GM12873 (cell line): ENCODE data around the gene RHOT1.

Experiments used
- TF ChIP-seq, protein P1 (sequence below): IDR thresholded peaks from 2 replicates; pipeline ENCODE4 v1.5.1; 2012; ENCODE audit warnings: low read depth, mild to moderate bottlenecking, moderate library complexity, low read length, control low read depth; ENCODE audit not compliant: insufficient read depth; ENCODE audit errors: missing control alignments

RHOT1 gene

DNA sequence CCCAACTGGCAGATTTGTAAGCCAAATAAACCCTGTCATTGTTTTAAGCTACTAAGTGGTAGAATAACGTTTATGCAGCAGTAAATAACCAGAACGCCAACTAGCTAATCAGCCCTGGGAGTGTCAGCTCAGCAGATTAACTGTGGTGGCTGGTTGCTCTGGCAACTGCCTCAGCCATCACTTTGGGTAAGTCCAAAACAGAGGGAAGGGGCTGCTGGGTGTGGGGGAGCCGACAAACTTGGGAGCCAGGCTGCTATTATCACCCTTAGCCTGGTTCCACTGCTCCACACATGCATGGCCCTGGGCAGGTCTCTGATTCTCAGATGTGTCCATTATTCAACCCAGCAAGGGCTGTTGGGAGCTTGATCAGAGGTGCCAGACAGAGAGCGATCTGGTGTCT lies 22.2 kb upstream of the RHOT1 start:
- TF ChIP-seq, protein P1, sequence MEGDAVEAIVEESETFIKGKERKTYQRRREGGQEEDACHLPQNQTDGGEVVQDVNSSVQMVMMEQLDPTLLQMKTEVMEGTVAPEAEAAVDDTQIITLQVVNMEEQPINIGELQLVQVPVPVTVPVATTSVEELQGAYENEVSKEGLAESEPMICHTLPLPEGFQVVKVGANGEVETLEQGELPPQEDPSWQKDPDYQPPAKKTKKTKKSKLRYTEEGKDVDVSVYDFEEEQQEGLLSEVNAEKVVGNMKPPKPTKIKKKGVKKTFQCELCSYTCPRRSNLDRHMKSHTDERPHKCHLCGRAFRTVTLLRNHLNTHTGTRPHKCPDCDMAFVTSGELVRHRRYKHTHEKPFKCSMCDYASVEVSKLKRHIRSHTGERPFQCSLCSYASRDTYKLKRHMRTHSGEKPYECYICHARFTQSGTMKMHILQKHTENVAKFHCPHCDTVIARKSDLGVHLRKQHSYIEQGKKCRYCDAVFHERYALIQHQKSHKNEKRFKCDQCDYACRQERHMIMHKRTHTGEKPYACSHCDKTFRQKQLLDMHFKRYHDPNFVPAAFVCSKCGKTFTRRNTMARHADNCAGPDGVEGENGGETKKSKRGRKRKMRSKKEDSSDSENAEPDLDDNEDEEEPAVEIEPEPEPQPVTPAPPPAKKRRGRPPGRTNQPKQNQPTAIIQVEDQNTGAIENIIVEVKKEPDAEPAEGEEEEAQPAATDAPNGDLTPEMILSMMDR = no peak

DNA sequence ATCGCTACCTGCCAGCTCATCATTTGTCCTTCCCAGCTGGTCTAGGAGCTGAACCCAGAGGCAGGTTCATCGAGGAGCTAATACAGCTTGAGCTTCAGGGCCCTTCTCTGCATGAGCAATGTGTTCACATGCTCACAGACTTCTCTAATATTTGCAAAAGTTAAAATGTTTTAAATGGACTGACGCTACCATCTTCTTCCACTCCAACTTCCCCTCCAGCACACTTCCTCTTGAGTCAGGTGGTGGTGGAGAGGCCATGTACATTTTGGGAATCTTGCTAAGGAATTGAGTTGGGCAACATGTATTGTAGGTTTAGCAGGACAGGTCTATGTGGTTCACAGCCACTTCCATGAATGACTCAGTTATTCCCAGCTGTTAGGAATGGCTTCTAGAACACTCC lies 21.6 kb upstream of the RHOT1 start:
- TF ChIP-seq, protein P1 = no peak

DNA sequence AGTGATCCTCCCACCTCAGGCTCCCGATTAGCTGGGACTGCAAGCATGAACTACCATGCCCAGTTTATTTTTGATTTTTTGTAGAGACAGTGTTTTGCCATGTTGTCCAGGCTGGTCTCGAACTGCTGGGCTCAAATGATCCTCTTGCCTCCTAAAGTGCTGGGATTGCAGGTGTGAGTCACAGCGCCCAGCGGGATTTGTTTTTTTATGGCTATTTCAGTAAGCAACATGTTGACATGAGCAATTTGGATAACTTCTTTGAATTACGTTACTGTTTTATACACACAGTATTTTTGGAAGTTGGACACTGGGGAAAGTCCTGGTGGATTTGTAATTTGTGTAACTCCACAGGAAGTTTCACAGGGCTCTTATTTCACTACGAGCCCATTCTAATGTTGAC lies 18.5 kb upstream of the RHOT1 start:
- TF ChIP-seq, protein P1 = no peak

DNA sequence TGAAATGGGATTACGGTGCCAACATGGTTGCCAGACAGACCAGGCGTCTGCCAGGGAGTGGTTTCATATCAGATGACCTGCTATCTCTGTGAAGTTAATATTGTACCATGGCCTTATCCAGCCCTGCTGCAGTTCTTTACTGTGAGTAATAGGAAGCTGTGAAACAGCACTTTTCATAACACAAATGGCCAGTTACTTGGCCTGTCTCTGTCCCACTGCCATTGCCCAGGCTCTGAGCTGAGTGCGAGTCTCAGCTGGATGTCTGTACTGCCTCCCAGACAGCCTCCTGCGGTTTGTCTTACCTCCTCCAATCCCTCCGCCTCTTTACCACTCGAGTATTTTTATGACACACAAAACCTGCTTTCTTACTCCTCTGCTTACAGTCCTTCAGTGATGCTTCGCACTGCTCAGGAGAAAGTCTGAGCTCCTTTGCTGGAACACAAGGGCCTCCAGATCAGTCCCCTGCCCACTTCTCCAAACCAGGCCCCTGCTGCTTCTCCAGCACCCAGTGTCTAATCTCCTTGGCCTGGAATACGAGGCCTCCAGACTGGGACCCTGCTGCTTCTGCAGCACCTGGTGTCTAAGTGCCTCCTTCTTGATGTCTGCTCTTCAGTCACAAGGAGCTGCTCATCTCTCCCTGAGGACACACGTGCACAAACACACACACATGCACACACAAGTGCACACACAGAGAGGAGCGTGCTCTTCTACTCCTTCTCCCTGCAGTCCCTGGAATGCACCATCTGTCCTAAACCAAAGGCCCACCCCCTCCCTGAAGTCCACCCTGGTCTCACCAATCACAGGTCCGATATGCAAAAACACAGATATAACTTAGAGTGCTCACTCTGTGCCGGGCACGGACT lies 17.1 kb upstream of the RHOT1 start:
- TF ChIP-seq, protein P1 = no peak

DNA sequence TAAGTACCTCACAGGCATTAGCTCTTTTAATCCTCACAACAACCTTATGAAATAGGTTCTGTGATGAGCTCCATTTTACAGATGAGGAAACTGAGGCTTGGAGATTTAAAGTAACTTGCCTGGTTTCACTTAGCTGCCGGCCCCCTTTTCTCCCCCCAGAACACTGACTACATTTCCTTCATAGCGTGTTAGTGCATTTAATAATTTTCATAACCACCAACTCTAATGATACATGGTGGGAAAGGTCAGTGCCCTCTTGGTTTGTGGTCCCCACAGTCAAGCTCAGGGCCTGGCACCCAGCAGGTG lies 16.5 kb upstream of the RHOT1 start:
- TF ChIP-seq, protein P1 = no peak

DNA sequence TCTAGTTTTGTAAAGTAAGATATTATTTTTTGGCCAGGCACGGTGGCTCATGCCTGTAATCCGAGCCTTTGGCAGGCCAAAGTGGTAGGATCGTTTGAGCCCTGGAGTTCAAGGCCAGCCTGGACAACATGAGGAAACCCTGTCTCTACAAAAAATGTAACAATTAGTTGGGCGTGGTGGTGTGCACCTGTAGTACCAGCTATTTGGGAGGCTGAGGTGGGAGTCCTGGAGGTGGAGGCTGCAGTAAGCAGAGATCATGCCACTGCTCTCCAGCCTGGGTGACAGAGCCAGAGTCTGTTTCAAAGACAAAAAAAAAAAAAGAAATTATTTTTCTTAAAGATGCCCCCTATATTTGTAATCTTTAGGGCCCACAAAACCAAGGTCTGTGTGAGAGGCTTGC lies 16.0 kb upstream of the RHOT1 start:
- TF ChIP-seq, protein P1 = no peak

DNA sequence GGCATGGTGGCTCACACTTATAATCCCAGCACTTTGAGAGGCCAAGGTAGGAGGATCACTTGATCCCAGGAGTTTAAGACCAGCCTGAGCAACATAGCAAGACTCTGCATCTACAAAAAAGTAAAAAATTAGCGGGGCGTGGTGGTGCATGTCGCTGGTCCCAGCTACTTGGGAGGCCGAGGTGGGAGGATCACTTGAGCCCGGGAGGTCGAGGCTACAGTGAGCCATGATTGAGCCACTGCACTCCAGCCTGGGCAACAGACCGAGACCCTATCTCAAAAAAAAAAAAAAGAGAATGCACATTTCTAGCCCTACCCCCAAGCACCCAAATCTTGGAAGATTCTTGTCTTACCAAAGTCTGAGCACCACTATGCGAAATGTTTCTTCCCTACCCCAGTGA lies 15.6 kb upstream of the RHOT1 start:
- TF ChIP-seq, protein P1 = no peak
